Glomerular visceral epithelial cell (primary cell): ENCODE results near the gene GPC4.
A peak's percentile ranks its signal among the peaks of the same experiment; 100 is the strongest.

Source experiments
- DNase-seq: peaks from one replicate; pipeline ENCODE4 v3.0.0-alpha.2; 2016; ENCODE audit errors: extremely low spot score

The GPC4 gene

GRCh38 chrX:133415276-133416105 lies at the start of gene GPC4:
TSS of gene GPC4 (minus strand) at chrX:133415489. CDS start at chrX:133414965, 524 bp downstream.
- DNase-seq, result peak; percentile 84

GRCh38 chrX:133461231-133461630 lies 45.9 kb upstream of the GPC4 start:
- no peak for DNase-seq

- DNase-seq, result no peak
These were observed 39.6 kb upstream of the GPC4 start for GRCh38 chrX:133454924-133455323.

- DNase-seq, result no peak
These were observed 39.2 kb upstream of the GPC4 start for GRCh38 chrX:133454491-133454914.

- DNase-seq, result peak; percentile 2
These were observed 33.3 kb upstream of the GPC4 start for GRCh38 chrX:133448512-133449076.

- DNase-seq, result peak; percentile 9
These were observed 29.9 kb upstream of the GPC4 start for GRCh38 chrX:133444952-133445831.

GRCh38 chrX:133444196-133444595 lies 28.9 kb upstream of the GPC4 start:
- DNase-seq, result peak; percentile 6

- DNase-seq, result no peak
These were observed 25.5 kb upstream of the GPC4 start for GRCh38 chrX:133440797-133441163.

GRCh38 chrX:133440081-133440796 lies 24.9 kb upstream of the GPC4 start:
- DNase-seq, result no peak

- no peak for DNase-seq
These were observed 22.5 kb upstream of the GPC4 start for GRCh38 chrX:133437766-133438165.

- DNase-seq, result no peak
These were observed 22.1 kb upstream of the GPC4 start for GRCh38 chrX:133437356-133437755.

- DNase-seq, result no peak
These were observed 20.3 kb upstream of the GPC4 start for GRCh38 chrX:133435544-133436124.

GRCh38 chrX:133434197-133434820 lies 19.0 kb upstream of the GPC4 start:
- DNase-seq, result no peak

- no peak for DNase-seq
These were observed 4.6 kb upstream of the GPC4 start for GRCh38 chrX:133419911-133420310.

GRCh38 chrX:133418588-133418987 lies 3.3 kb upstream of the GPC4 start:
- DNase-seq, result no peak

GRCh38 chrX:133417364-133417763 lies 2.1 kb upstream of the GPC4 start:
- DNase-seq, result no peak

- DNase-seq, result peak; percentile 16
These were observed 648 bp downstream of the GPC4 start for GRCh38 chrX:133414406-133415275.

- DNase-seq, result peak; percentile 1
These were observed 1.9 kb downstream of the GPC4 start for GRCh38 chrX:133413218-133413925.

GRCh38 chrX:133412665-133413064 lies 2.6 kb downstream of the GPC4 start:
- DNase-seq, result no peak
